CD4-positive, alpha-beta T cell treated with Interferon alpha-2 for 1 hour (primary cell): ENCODE data around the gene F2.

ENCODE experiments used
- DNase-seq, 2 donors: peaks; one replicate each; pipeline ENCODE4 v3.0.0-alpha.2; 2020 to 2022

The F2 gene

DNA sequence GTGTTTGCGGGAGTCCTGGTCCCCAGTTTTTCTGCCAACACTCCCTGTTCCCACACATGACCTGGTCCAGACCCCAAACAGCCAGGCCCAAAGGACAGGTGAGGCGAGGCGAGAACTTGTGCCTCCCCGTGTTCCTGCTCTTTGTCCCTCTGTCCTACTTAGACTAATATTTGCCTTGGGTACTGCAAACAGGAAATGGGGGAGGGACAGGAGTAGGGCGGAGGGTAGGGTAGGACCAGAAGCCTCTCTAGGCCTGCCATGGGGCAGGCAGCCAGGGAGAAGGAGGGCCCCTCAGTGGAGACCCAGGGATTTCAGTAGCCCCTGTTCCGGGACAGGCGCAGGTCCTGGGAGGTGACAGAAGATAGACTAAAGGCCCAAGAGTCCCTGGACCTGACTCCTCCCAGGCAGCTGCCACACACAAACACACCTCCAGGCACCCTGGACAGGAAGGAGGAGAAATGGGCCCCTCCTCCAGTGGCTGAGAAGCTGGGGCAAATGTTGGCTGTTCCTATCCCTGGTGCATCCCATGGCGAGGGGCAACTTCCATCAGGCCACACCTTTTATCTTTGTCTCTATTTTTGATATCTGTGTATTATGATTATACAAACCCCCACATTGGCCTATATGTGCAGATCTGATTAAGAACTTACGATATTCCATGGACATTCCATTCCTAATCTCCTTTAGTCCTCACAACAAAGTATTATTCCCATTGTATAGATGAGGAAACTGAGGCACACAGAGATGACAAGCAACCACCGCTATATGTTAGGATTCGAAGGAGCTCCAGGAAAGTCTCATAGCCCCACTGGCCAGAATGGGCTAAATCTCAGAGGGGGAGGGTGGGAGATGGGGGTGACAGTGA is 626 bp upstream of the F2 start:
- no peak for DNase-seq

DNA sequence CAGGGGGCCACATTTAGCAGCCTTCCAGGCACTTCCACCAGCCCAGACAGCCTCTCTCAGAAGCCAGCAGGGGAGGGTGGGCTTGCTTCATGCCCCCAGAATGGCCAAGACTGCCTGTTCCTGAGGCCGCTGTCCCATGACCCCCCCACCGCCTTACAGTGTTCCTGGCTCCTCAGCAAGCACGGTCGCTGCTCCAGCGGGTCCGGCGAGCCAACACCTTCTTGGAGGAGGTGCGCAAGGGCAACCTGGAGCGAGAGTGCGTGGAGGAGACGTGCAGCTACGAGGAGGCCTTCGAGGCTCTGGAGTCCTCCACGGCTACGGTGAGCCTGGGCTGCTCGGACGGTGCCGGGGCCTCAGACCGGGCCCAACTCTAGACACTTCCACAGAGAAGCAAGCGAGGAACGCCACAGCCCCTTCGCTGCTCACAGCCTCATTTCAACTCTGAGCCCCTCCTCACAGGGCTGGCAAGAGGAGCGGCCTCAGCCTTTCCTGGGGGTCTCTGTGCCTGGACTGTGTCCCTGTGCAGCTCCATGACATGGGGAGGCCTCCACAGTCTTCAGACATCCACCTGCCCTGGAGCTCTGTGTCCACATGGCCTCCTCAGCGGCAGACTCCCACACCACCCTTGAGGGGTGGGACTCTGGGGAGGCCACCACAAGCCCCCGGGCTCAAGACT is 668 bp downstream of the F2 start:
- DNase-seq: no peak

DNA sequence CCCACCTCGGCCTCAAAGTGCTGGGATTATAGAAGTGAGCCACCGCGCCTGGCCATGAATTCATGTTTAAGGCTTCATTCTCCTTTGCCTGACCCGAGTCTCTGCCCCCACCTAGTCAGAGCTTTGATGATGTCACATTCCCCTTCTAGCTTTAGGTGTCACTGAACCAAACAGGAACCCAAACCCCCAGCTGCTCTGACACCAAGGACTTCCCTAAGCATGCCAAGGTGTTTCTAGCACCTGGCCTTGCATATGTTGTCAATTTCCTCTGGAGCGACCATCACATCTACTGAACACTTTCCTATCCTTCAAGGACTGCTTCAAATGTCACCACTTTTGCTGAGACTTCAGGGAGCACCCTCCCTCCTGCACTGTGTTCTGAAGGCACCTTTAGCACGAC is 2.3 kb downstream of the F2 start:
- no peak for DNase-seq

DNA sequence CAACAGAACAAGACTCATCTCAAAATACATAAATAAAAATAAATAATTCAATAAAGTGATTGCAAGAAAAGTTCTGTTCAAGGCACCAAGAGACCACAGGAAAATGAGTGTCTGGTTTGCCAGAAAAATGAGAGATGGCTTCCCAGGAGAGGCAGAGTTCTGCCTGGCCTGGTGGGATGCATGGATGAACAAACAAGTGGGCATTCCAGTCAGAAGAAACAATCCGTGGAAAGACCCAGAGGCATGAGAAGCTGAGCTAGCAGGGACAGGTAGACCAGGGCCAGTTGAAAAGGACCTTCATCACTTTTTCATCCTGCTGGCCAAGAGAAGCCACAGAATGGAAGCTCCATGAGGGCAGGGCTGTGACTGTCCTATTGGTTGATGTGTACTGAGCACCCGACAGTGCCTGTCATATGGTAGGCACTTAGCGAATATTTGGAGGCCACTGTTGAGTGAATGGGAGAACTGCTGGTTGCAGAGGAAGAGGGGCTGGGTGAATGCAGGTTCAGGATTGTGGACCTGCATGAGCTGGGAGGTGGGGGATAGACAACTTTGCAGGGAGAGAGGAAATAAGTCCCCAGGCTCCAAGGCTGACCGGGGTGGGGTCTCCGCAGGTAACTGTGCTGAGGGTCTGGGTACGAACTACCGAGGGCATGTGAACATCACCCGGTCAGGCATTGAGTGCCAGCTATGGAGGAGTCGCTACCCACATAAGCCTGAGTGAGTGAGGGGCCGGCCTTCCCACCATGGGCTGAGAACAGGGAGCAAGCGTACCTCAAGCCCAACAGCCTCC is 3.7 kb downstream of the F2 start:
- DNase-seq: no peak

DNA sequence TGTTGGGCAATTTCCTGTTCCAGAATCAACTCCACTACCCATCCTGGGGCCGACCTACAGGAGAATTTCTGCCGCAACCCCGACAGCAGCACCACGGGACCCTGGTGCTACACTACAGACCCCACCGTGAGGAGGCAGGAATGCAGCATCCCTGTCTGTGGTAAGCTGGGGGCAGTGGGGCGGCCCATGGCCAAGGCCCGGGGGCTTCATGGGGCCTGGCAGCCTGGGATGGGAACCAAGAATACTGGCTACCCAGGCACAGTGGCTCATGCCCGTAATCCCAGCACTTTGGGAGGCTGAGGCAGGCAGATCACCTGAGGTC is 4.3 kb downstream of the F2 start:
- no peak for DNase-seq

DNA sequence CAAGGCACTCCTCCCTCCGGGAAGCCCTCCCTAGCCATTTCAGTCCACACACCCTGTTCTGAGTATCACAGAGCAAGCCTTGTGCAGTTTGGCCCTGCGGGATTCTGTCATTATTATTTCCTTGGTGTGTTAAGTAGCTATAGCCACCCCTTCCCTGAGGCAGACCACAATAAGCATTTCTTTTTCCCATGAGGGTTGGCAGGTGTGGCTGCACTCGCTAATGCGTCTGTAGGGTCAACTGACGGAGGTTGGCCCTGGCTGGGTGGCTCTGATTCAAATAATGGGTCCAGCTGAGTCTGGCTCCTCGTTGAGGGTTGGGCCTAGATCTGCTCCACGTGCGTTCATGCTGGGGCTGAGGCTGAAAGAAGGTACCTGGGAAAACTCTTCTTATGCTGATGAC is 5.1 kb downstream of the F2 start:
- DNase-seq: no peak

DNA sequence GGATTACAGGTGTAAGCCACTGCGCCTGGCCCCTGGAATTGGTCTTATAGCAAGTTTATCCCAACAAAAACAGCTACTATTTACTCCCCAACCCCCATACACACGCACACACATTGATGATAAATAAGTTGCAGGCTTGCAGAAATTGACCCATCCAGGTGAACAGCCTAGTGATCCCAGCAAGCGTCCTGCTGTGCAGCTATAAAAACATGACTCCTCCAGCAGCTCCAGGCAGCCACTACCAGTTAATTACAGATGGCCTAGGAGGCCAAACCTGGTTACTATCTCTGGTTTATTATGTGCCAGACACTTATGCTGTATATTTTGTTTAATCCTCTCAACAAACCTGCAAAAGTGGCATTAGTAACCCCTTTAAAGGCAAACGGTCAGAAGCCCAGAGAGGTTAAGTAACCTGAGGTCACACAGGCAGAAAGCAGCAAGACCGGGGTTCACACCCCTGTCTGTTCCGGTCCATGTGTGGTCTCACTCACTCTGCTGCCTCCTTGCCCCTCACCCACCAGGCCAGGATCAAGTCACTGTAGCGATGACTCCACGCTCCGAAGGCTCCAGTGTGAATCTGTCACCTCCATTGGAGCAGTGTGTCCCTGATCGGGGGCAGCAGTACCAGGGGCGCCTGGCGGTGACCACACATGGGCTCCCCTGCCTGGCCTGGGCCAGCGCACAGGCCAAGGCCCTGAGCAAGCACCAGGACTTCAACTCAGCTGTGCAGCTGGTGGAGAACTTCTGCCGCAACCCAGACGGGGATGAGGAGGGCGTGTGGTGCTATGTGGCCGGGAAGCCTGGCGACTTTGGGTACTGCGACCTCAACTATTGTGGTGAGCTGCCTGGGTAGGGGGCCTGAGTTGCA is 6.6 kb downstream of the F2 start:
- no peak for DNase-seq

DNA sequence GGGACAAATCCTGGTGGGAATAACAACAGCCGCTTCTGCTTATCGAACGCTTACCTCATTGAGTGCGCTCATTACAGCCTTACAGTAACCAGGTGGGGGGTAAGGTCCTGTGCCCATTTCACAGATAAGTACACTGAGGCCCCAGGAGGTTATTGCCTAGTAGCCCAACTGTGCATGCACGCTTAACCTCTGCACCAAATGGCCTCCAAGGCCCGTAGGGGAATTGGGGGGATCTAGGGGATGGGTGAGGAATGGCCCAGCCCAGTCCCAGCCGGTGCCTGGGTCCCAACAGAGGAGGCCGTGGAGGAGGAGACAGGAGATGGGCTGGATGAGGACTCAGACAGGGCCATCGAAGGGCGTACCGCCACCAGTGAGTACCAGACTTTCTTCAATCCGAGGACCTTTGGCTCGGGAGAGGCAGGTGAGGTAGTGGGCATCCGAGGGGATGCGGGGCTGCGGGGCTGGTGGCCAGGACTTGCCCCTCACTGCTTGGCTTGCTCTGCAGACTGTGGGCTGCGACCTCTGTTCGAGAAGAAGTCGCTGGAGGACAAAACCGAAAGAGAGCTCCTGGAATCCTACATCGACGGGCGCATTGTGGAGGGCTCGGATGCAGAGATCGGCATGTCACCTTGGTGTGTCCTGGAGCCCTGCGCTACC is 7.3 kb downstream of the F2 start:
- DNase-seq: no peak

DNA sequence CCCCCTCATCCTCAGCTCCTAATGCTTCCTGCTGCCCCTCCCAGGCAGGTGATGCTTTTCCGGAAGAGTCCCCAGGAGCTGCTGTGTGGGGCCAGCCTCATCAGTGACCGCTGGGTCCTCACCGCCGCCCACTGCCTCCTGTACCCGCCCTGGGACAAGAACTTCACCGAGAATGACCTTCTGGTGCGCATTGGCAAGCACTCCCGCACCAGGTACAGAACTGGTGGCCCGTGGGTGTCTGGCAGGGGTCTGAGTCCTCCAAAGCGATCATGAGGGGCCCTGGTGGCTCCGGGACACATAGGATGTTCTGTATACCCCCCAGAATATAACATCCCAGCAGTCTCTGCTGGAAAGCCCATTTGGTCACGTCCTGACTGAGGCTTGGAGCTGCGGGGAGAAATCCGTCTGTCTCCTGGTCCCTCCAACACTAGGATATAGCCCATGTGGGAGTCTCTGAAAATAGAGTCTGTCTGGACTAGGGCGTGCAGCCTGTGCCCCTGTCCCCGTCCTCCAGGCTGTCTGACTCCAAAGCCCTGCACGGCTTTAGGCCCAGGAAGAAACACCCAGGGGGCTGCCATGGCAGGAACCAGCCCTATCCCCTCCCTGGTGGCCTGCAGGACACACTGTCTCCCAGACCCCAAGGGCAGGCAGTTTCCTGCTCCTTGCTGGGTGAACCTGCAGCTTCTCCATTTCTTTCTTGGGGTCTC is 9.1 kb downstream of the F2 start:
- DNase-seq: no peak

DNA sequence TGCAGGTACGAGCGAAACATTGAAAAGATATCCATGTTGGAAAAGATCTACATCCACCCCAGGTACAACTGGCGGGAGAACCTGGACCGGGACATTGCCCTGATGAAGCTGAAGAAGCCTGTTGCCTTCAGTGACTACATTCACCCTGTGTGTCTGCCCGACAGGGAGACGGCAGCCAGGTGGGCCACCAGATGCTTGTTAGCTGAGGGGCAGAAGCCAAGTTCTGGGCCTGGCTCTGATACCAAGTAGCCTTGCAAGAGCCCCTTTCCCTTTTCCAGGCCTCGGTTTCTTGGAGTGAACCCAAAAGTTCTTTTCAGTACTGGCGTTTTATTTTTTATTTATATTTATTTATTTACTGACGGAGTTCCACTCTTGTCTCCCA is 9.6 kb downstream of the F2 start:
- DNase-seq: no peak

DNA sequence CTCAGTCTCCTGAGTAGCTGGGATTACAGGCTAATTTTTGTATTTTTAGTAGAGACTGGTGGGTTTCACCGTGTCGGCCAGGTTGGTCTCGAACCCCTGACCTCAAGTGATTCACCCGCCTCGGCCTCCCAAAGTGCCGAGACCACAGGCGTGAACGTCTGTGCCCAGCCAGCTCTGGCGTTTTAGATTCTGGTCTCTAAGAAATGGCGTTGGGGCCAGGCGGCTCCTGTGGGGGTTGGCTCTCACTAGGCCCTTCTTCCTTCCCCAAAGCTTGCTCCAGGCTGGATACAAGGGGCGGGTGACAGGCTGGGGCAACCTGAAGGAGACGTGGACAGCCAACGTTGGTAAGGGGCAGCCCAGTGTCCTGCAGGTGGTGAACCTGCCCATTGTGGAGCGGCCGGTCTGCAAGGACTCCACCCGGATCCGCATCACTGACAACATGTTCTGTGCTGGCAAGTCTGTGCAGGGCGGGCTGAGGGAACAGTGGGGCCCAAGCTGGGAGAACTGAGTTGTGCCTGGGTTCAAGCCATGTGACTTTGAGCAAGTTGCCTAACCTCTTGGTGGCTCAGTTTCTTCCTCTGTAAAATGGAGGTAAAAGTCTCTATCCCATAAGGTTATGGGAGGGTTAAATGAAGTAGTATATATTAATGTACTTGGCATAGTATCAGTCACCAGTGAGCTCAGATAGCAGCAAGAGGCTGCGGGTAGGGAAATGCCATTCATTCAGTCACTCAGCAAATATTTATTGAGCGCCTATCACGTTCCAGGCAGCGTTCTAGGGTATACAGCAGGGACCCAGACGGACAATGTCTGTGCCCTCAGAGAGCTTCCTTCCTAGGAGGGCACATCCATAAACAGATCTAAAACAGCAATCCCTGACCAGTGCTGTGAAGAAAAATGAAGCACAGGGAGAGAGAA is 10.4 kb downstream of the F2 start:
- DNase-seq: no peak

DNA sequence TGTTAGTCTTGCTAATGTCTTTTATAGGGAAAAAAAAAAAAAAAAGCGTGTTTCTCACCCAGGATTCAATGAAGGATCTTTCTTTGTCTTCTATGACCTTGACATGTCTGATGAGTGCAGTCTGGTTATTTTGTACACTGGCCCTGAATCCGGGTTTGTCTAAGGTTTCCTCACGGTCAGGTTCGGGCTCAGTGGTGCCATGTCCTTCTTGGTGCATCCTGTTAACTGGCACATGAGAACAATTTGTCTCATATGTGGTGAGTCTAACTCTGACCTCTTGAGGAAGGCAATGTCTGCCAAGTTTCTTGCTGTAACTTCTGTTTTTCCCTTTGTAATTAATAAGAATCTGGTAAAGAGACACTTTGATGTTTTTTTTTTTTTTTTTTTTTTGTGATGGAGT is 12.5 kb downstream of the F2 start:
- no peak for DNase-seq

DNA sequence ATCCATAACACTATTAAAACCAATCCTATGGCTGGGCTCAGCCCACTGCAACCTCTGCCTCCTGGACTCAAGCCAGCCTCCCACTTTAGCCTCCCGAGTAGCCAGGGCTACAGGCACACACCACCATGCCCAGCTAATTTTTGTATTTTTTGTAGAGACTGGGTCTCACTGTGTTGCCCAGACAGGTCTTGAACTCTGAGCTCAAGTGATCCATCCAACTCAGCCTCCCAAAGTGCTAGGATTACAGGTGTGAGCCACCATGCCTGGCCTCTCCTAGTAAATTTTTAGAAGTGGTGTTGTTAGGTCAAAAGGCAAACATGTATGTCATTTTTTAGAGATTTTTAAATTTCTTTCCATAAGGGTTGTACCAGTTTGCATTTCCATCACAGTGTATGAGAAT is 14.2 kb downstream of the F2 start:
- DNase-seq: no peak

DNA sequence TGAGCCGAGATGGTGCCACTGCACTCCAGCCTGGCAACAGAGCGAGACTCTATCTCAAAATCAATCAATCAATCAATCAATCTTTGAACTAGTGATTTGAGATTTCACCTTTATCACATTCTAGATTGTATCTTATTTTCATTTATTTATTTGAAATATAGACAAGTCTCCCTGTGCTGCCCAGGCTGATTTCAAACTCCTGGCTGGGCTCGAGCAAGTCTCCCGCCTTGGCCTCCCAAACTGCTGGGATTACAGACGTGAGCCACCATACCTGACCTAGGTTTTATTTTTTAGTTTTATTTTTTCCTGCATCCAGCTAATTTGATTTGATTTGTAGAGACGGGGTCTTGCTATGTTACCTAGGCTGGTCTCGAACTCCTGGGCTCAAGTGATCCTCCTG is 17.1 kb downstream of the F2 start:
- no peak for DNase-seq

DNA sequence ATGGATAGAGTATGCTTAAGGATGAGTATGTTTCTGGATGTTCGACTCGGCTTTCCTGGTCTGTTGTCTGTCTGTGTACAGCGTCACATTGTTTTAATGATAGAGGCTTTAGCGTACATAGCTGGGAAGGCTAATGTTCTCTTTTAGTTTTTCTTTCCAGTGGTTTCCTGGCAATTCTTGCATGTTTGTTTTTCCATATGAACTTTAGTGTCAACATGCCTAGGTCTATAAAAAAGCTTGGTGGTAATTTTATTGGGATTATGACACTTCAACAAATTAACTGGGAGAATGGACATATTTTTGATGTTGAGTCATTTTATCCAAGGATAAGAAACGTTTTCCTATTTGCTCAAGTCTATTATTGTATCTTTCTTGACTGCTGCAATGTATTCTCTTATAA is 17.6 kb downstream of the F2 start:
- DNase-seq: no peak

DNA sequence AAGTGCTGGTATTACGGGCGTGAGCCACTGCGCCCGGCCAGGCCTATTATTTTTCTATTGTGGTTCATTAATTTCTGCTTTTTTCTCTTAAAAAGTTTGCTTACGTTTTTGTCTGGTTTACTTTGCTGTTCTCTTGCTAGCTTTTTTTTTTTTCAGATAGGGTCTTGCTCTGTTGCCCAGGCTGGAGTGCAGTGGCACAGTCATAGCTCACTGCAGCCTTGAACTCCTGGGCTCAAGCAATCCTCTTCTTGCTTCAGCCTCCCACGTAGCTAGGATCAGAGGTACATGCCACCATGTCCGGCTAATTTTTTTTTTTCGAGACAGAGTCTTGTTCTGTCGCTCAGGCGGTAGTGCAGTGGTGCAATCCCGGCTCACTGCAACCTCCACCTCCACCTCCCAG is 18.7 kb downstream of the F2 start:
- no peak for DNase-seq

DNA sequence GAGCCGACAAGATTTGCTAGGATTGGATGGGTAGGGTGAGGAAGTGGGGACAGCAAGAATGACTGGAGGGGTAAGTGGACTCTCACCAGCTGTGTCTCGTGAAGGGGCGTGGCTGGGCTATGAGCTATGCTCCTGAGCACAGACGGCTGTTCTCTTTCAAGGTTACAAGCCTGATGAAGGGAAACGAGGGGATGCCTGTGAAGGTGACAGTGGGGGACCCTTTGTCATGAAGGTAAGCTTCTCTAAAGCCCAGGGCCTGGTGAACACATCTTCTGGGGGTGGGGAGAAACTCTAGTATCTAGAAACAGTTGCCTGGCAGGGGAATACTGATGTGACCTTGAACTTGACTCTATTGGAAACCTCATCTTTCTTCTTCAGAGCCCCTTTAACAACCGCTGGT is 19.9 kb downstream of the F2 start:
- DNase-seq: no peak

DNA sequence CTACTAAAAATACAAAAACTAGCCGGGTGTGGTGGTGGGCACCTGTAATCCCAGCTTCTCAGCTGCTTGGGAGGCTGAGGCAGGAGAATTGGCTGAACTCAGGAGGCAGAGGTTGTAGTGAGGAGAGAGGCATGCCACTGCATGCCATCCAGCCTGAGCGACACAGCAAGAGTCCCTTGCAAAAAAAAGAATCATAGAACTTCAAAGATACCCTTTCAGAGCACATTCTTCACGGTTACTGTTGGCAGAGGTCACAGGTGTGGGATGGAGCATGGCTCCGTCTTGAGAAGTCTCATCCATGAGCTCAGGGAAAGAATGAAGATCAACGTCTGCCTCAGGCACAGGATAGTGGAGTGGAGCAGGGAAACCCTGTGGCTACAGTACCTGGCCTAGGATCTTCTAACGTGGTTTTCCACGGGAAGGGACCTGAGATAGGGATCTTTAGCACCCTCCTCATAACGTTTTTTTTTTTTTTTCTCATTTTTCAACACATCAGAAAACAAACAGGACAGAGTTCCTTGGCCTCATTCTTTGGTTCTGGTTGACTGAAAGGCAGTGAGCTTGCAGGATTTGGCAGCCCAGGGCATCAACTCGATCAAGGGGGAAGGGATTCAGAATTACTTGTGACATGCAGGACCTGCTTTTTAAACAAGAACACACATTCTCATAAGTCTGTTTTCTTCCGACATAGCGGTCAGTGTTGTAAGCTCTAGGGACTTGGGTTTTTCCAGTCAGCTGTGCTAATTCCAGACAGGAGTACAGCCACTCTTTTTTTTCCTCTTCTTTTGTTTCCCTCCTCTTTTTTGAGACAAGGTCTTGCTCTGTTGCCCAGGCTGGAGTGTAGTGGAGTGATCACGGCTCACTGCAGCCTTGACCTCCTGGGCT is 22.8 kb downstream of the F2 start:
- DNase-seq: no peak

DNA sequence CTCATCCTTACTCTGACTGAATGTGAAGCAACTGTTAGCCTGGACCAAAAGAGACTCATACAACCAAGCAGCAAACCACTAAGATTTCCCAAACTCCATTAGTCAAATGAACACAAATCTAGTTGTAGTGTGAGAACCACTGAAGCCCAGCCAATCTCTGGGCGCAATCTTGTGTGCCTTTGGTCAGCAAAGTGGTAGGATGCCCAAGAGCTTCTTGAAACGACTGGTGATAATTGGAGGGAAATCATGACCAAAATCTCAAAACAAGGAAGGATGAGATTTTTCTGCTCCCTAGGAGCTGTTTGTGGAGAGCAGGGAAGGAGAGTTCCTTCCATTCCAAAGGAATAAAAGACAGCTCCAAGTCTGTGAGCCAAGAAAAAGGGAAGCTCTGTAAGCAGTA is 24.0 kb downstream of the F2 start:
- DNase-seq: no peak
